ENCODE measurements around the gene LAMA2. TPM values are rescaled to one million over a fixed set of nuclear protein-coding genes. Genes with fewer than 3 reads are reported as not detected.

Gene LAMA2
- polyA plus RNA-seq, 1 of the 3 experiments (the other 2 are of a cell fraction), result 0.92 TPM

DNA sequence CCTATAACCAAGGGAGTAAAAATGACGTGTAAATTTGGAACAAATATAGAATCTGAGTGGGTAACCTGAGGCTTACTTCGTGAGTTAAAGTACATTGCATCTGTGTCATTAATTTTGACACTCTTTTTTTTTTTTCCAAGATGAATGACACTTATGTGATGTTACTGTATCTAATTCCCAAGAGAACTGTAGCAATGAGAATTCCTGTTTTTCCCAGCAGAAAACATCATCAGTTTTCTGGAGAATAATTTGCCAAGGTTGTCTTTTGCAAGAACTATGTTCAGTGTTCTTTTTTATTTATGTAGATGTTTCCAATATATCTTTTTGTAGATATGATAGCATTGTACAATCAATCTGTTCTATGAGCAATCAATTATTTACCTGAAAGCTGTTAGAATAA, 543.4 kb downstream of the LAMA2 start:
- no peaks in the 10 kb centered on the region for H3K27me3 ChIP-seq (ENCODE audit: insufficient read depth)
- H3K9me3 ChIP-seq, result no peaks in the 10 kb centered on the region; the same call in 1 of the 2 replicates
- TF ChIP-seq CHD2 (IDR thresholded peaks at IDR 0.05; ENCODE audit: low read length, partially characterized antibody) (no peak), EZH2phosphoT487 (IDR thresholded peaks at IDR 0.05; ENCODE audit: borderline replicate concordance, low read depth) (no peak), SMC3 (IDR thresholded peaks at IDR 0.05; ENCODE audit: low read depth, low read length) (no peak), NRF1 (IDR thresholded peaks at IDR 0.05; ENCODE audit: low read depth, low read length) (no peak), TAF1 (IDR thresholded peaks at IDR 0.05; ENCODE audit: borderline replicate concordance, low read depth, low read length) (no peak), TEAD4 (IDR thresholded peaks at IDR 0.05; ENCODE audit: borderline replicate concordance, insufficient read depth) (no peak), POLR2AphosphoS5 (IDR thresholded peaks at IDR 0.05; ENCODE audit: low read depth, low read length) (no peak), JUND (IDR thresholded peaks at IDR 0.05) (no peak)
- TF ChIP-seq, protein P1, sequence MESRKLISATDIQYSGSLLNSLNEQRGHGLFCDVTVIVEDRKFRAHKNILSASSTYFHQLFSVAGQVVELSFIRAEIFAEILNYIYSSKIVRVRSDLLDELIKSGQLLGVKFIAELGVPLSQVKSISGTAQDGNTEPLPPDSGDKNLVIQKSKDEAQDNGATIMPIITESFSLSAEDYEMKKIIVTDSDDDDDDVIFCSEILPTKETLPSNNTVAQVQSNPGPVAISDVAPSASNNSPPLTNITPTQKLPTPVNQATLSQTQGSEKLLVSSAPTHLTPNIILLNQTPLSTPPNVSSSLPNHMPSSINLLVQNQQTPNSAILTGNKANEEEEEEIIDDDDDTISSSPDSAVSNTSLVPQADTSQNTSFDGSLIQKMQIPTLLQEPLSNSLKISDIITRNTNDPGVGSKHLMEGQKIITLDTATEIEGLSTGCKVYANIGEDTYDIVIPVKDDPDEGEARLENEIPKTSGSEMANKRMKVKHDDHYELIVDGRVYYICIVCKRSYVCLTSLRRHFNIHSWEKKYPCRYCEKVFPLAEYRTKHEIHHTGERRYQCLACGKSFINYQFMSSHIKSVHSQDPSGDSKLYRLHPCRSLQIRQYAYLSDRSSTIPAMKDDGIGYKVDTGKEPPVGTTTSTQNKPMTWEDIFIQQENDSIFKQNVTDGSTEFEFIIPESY (IDR thresholded peaks at IDR 0.05; ENCODE audit: borderline replicate concordance, low read depth), result no peak
- TF ChIP-seq, protein P2, sequence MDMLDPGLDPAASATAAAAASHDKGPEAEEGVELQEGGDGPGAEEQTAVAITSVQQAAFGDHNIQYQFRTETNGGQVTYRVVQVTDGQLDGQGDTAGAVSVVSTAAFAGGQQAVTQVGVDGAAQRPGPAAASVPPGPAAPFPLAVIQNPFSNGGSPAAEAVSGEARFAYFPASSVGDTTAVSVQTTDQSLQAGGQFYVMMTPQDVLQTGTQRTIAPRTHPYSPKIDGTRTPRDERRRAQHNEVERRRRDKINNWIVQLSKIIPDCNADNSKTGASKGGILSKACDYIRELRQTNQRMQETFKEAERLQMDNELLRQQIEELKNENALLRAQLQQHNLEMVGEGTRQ (IDR thresholded peaks at IDR 0.05; ENCODE audit: borderline replicate concordance, low read depth, low read length), result no peak
- TF ChIP-seq, protein P3, sequence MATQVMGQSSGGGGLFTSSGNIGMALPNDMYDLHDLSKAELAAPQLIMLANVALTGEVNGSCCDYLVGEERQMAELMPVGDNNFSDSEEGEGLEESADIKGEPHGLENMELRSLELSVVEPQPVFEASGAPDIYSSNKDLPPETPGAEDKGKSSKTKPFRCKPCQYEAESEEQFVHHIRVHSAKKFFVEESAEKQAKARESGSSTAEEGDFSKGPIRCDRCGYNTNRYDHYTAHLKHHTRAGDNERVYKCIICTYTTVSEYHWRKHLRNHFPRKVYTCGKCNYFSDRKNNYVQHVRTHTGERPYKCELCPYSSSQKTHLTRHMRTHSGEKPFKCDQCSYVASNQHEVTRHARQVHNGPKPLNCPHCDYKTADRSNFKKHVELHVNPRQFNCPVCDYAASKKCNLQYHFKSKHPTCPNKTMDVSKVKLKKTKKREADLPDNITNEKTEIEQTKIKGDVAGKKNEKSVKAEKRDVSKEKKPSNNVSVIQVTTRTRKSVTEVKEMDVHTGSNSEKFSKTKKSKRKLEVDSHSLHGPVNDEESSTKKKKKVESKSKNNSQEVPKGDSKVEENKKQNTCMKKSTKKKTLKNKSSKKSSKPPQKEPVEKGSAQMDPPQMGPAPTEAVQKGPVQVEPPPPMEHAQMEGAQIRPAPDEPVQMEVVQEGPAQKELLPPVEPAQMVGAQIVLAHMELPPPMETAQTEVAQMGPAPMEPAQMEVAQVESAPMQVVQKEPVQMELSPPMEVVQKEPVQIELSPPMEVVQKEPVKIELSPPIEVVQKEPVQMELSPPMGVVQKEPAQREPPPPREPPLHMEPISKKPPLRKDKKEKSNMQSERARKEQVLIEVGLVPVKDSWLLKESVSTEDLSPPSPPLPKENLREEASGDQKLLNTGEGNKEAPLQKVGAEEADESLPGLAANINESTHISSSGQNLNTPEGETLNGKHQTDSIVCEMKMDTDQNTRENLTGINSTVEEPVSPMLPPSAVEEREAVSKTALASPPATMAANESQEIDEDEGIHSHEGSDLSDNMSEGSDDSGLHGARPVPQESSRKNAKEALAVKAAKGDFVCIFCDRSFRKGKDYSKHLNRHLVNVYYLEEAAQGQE (IDR thresholded peaks at IDR 0.05; ENCODE audit: low read depth, low read length), result no peak
- H4K20me1 ChIP-seq (ENCODE audit: insufficient read depth), result no peaks in the 10 kb centered on the region
- no peak overlapping the region for H3K27ac ChIP-seq (ENCODE audit: low read depth in 2 of 2, low read length in 1 of 2)
- no peak overlapping the region for H2AFZ ChIP-seq (ENCODE audit: low read depth)
- no peaks in the 10 kb centered on the region for H3K79me2 ChIP-seq (ENCODE audit: insufficient read depth)
- H3K9me2 ChIP-seq, result no peaks in the 10 kb centered on the region
- DNase-seq, result no peak
- H3K4me1 ChIP-seq (ENCODE audit: control insufficient read depth in 1 of 2, insufficient read depth in 2 of 2, low read depth in 1 of 2, low read length in 1 of 2), result no peaks in the 10 kb centered on the region
- POLR2A ChIA-PET, result no interaction called here
- CTCF ChIA-PET, result no interaction called here
- no peaks in the 10 kb centered on the region for H3F3A ChIP-seq (replicated peaks; ENCODE audit: insufficient read depth)
- no peak overlapping the region for H3K9ac ChIP-seq
- no peak overlapping the region for H3K4me2 ChIP-seq
- WGBS (ENCODE audit: low lambda C conversion rate), result 25% methylated on average over 2 of the region's 2 CpGs
- H3K4me3 ChIP-seq (ENCODE audit: low read depth in 2 of 2, low read length in 1 of 2), result no peak overlapping the region
- H3K36me3 ChIP-seq (replicated peaks in 1 of 2; ENCODE audit: control insufficient read depth in 1 of 2, insufficient read depth in 2 of 2, low read length in 1 of 2), result no peaks in the 10 kb centered on the region

All from SK-N-SH (cell line).